Kidney (tissue), 14 donors: ENCODE data around the gene RSPH1. TPM values are rescaled to one million over a fixed set of nuclear protein-coding genes. Genes with fewer than 3 reads are reported as not detected.
A peak's percentile ranks its signal among the peaks of the same experiment; 100 is the strongest.

Source experiments
- DNase-seq, 5 donors: peaks; one replicate each; pipeline ENCODE4 v3.0.0-alpha.2; 2013 to 2020
- FAIRE-seq: peaks from 2 replicates; lab custom pipeline; 2012; peaks lifted over from hg19 to GRCh38; lab: Jason Lieb, UNC
- H3K27ac ChIP-seq, 2 donors: one replicate each; pipeline ENCODE4 v1.7.0; 2013; ENCODE audit warnings: low read depth in 2 of 2, low read length in 2 of 2, inconsistent platforms in 1 of 2
- H3K27me3 ChIP-seq: one replicate; pipeline ENCODE4 v1.7.1; 2013; ENCODE audit warnings: low read length, inconsistent platforms; ENCODE audit not compliant: control insufficient read depth, insufficient read depth
- H3K36me3 ChIP-seq, 3 donors: one replicate each; pipeline versions ENCODE4 v1.7.0 to v1.7.1; 2013; ENCODE audit warnings: low read length in 3 of 3, control low read depth in 1 of 3, inconsistent platforms in 1 of 3; ENCODE audit not compliant: insufficient read depth in 3 of 3, control insufficient read depth in 2 of 3
- H3K4me1 ChIP-seq, 3 donors: one replicate each; pipeline versions ENCODE4 v1.7.0 to v1.7.1; 2013; ENCODE audit warnings: low read length in 3 of 3, inconsistent platforms in 1 of 3, low read depth in 1 of 3; ENCODE audit not compliant: control insufficient read depth in 2 of 3, insufficient read depth in 2 of 3
- H3K4me3 ChIP-seq, 3 donors: one replicate each; pipeline versions ENCODE4 v1.7.0 to v1.8.1; 2013; ENCODE audit warnings: low read length in 3 of 3, control low read depth in 1 of 3, inconsistent platforms in 1 of 3
- H3K9ac ChIP-seq, 3 donors: one replicate each; pipeline versions ENCODE4 v1.7.0 to v1.7.1; 2013; ENCODE audit warnings: low read length in 3 of 3, control low read depth in 1 of 3, inconsistent platforms in 1 of 3
- H3K9me3 ChIP-seq, 3 donors: one replicate each; pipeline versions ENCODE4 v1.7.0 to v1.7.1; 2013; ENCODE audit warnings: low read length in 3 of 3, control low read depth in 1 of 3, inconsistent platforms in 1 of 3; ENCODE audit not compliant: control insufficient read depth in 2 of 3, insufficient read depth in 1 of 3
- intact Hi-C: fragments of 100-400 bp; cut with DNase I; formaldehyde crosslinking; loops from one replicate; pipeline ENCODE4 v1.11.1; 2022
- polyA plus RNA-seq: library from polyadenylated mRNA; stranded (reverse); fragments of 350-450 nt; fragmentation: Illumina TruSeq; extraction: RNeasy Lipid Tissue Mini Kit (QIAGEN cat#74804); gene quantifications from one replicate; pipeline ENCODE4 v1.2.3, GENCODE V29; 2014; ENCODE audit warnings: low read depth, low replicate concordance; ENCODE audit not compliant: insufficient read depth
- total RNA-seq: library from RNA; stranded (reverse); fragmentation: NEBNext Ultra II Directional; extraction: Animal tissue kit (Norgen Biotek cat#: 25700); gene quantifications from one replicate; pipeline ENCODE4 v1.2.1, GENCODE V29; 2021
- TF ChIP-seq, protein P1 (sequence below): IDR thresholded peaks from 3 replicates; pipeline ENCODE4 v1.5.1; 2012; ENCODE audit warnings: mild to moderate bottlenecking, moderate library complexity, borderline replicate concordance; ENCODE audit not compliant: insufficient read depth; ENCODE audit errors: extremely low read depth
- donor health status: control.
- donor health status: control.
- donor health status: control.
- donor health status: control.
- donor health status: control.
- donor health status: DM: yes; HTN: yes; CAD: no.
- donor health status: Normal renal cell carcinoma (clear cell type).

Gene RSPH1
- total and polyA plus RNA-seq, 2 donors from 2014 or later: 12.0 to 13.0 TPM

DNA sequence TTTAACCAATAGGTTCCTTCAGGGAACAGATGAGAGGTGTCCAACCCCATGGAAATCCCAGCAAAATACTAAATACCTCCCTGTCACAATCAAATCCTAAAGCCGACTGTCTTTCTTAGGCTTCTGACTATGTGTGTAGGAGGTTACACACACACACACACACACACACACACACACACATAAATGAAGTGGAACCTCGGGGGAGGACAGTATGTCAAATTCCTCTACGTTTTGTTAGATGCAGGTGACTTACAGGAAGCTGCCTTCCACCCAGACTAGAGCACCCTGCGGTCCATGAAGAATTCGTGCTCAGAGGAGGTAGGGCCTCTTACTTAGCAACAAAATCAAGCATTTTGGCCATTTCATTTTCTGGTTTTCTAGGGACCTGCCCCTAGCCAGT is 16.4 kb downstream of the RSPH1 start:
- no peaks in the 10 kb centered on the region for H3K9me3 ChIP-seq
- DNase-seq: peak in 3 of 5 donors; percentile 47 to 61 (median 52)
- TF ChIP-seq, protein P1, sequence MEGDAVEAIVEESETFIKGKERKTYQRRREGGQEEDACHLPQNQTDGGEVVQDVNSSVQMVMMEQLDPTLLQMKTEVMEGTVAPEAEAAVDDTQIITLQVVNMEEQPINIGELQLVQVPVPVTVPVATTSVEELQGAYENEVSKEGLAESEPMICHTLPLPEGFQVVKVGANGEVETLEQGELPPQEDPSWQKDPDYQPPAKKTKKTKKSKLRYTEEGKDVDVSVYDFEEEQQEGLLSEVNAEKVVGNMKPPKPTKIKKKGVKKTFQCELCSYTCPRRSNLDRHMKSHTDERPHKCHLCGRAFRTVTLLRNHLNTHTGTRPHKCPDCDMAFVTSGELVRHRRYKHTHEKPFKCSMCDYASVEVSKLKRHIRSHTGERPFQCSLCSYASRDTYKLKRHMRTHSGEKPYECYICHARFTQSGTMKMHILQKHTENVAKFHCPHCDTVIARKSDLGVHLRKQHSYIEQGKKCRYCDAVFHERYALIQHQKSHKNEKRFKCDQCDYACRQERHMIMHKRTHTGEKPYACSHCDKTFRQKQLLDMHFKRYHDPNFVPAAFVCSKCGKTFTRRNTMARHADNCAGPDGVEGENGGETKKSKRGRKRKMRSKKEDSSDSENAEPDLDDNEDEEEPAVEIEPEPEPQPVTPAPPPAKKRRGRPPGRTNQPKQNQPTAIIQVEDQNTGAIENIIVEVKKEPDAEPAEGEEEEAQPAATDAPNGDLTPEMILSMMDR: no peak
- no peaks in the 10 kb centered on the region for H3K27me3 ChIP-seq
- FAIRE-seq: no peak
- H3K9ac ChIP-seq: no peak overlapping the region
- H3K4me3 ChIP-seq: no peak overlapping the region
- peaks cover 0 to 2% (median 0%) of the 10 kb centered on the region in 3 donors for H3K4me1 ChIP-seq
- H3K27ac ChIP-seq: no peak overlapping the region
- H3K36me3 ChIP-seq: no peaks in the 10 kb centered on the region
- intact Hi-C loops: no loop called here

DNA sequence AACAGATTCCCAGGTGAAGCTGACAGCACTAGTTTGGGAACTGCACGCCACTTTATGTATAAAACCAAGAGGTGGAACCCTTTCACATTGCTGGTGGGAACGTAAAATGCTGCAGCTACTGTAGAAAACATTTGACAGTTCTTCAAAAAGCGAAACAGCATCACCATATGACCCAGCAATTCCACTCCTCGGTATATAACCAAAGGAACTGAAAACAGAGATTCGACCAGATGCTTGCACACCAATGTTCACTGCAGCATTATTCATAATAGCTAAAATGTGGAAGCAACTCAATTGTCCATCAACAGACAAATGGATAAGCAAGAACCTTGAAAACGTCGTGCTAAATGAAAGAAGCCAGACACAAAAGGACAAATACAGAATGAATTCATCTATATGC is 17.5 kb downstream of the RSPH1 start:
- TF ChIP-seq, protein P1: no peak
- intact Hi-C loops: no loop called here
- FAIRE-seq (no peak), DNase-seq (no peak)
- H3K4me3 ChIP-seq: no peak overlapping the region
- no peaks in the 10 kb centered on the region for H3K9me3 ChIP-seq
- H3K9ac ChIP-seq: no peak overlapping the region
- no peaks in the 10 kb centered on the region for H3K36me3 ChIP-seq
- H3K4me1 ChIP-seq: peaks cover 0 to 9% (median 4%) of the 10 kb centered on the region in 3 donors
- no peak overlapping the region for H3K27ac ChIP-seq
- H3K27me3 ChIP-seq: no peaks in the 10 kb centered on the region

DNA sequence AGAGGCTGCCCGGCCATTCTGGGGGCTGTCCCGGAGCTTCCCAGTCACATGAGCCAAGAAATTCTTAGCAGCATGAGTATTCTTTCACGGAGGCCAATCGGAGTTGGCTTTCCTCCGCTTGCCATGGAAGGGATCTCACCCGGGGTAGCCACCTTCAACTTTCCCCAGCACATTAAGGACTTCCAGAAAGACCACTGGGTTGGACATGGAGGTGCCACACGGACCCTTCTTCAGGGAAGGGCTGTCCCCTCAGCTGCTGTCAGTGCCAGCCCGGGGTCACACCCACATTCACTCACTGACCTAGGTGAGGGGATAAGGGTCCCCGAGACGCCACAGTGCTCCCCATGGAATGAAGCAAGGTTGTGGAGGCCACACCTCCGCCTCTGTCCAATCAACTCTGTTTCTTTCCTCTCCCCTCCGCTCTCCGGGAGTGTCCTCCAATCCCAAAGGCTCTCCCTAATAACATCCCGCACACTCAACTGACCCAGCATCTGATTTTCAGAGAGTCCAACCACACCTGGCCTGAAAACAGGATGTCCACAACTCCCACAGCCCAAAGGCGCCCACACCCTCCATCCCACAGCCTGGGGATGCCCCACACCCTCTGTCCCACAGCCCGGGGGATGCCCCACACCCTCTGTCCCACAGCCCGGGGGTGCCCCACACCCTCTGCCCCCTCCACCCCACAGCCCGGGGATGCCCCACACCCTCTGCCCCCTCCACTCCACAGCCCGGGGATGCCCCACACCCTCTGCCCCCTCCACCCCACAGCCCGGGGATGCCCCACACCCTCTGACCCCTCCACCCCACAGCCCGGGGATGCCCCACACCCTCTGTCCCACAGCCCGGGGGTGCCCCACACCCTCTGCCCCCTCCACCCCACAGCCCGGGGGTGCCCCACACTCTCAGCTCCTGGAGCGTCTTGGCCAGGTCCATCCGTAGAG is 19.4 kb downstream of the RSPH1 start:
- TF ChIP-seq, protein P1: no peak
- Histone ChIP-seq H3K4me1 (peaks cover 0 to 9% (median 4%) of the 10 kb centered on the region in 3 donors), H3K27me3 (no peaks in the 10 kb centered on the region), H3K9ac (no peak overlapping the region), H3K36me3 (no peaks in the 10 kb centered on the region), H3K9me3 (no peaks in the 10 kb centered on the region), H3K4me3 (no peak overlapping the region), H3K27ac (no peak overlapping the region)
- DNase-seq (peak in 2 of 5 donors; percentile 28 to 67), FAIRE-seq (no peak)
- intact Hi-C loops: no loop called here
